Posterior cingulate gyrus (tissue), 11 donors: Measurements from ENCODE around the gene TRIM27.
"Not testable (repeated sequence)": the region's sequence is repeated elsewhere in the genome, so short reads cannot be mapped to it uniquely, and the experiment has no call there.

Experiments
- DNase-seq, 10 donors: peaks; one replicate each; pipeline versions ENCODE4 v3.0.0 to v3.0.0-alpha.2; 2020 to 2021; ENCODE audit warnings: mixed read lengths in 3 of 10
- intact Hi-C: fragments of 100-400 bp; cut with DNase I; formaldehyde crosslinking; loops from one replicate; pipeline ENCODE4 v1.15.1; 2023

Gene TRIM27

GRCh38 chr6:28867086-28867409, 56.7 kb downstream of the TRIM27 start:
- intact Hi-C loops = no loop called here
- no peak for DNase-seq

- intact Hi-C loops = not testable (repeated sequence)
- DNase-seq = peak; percentile 32 to 93 (median 58)
Measured at GRCh38 chr6:28866205-28867085, 57.3 kb downstream of the TRIM27 start.

DNA sequence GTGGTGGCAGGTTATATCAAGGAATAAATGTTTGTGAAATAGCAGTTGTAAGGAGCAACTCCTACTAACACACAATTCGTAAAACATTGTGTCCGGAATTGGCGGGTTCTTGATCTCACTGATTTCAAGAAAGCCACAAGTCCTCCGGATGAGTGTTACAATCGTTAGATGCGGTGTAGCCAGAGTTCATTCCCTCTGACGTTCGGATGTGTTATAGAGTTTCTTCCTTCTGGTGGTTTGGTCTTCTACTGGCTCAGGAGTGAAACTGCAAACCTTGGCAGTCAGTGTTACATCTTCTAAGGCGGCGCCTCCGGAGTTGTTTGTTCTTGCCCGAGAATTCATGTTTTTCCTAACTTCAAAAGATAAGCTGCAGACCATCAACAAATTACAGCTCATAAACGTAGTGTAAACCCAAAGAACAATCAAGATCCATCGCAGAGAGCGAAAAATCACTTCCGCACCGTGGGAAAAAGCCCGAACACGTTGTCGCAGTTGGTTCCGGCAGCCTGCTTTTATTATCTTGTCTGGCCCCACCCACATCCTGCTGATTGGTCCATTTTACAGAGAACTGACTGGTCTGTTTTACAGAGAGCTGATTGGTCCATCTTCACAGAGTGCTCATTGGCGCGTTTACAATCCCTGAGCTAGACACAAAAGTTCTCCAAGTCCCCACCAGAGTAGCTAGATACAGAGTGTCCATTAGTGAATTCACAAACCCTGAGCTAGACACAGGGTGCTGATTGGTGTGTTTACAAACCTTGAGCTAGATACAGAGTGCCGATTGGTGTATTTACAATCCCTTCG, 58.2 kb downstream of the TRIM27 start:
- DNase-seq = no peak

DNA sequence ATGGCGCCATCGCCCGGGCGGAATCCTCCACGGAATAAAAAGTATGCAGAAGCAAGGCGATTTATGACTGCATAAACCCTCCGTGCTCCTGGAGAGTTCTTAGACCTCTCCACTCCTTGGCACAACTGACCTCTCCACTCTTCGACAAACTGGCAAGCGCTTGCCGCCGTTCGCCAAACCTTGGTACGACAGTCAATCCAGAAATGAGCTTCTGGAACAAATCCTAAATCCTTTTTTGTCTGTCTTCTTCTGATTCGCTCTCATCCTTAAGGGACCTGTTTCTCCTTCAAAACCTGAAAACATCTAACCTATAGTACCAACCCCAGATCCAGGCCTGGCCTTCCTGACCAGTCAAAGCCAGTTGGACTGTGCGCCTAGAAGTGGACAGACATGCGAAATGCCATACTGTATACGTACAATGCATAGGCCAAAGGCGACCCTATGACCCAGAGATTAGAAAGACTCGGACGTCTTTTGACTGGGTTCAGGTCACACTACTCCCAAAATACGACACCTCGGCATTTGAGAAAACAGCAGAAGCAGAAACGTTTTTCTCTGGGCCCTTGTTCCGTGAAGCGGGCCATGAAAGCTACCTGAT, 59.4 kb downstream of the TRIM27 start:
- DNase-seq = no peak
- intact Hi-C loops = loop anchor here (1.0 to 5.0 kb wide), 3 partner anchors 25 to 80 kb away; no protein-coding TSS in a partner anchor

More for the DNA sequence above, 58.2 kb downstream of the TRIM27 start:
- intact Hi-C loops = loop anchor here (2.0 kb wide), 1 partner anchor 79 kb away; no protein-coding TSS in a partner anchor

- peak; percentile 63 to 96 (median 80) for DNase-seq
- intact Hi-C loops = loop anchor here (1.0 to 5.0 kb wide), 4 partner anchors 24 to 119 kb away; no protein-coding TSS in a partner anchor
Measured at GRCh38 chr6:28863604-28864325, 60.0 kb downstream of the TRIM27 start.

DNA sequence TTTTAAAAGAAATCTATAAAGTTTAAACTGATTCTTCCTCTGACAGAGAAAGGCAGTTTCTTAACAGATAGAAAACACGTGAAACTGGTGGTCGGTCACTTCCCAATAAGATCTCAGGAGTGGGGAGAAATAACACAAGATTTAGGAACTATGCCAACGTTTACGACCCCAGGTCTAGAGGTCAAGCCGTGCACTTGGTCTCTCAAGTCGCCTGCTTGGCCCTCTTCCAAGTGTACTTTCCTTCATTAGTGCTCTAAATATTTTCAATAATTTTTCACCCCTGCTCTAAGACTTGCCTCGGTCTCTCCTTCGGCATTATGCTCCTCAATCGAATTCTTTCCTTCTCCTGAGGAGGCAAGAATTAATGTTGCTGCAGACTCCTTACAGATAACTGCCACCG, 61.7 kb downstream of the TRIM27 start:
- DNase-seq = no peak

GRCh38 chr6:28861339-28861738, 62.4 kb downstream of the TRIM27 start:
- intact Hi-C loops = loop anchor here (5.0 kb wide), 1 partner anchor 36 kb away; no protein-coding TSS in a partner anchor
- DNase-seq = peak in 1 of 10 donors; percentile 85

More for the DNA sequence above, 61.7 kb downstream of the TRIM27 start:
- intact Hi-C loops = loop anchor here (5.0 kb wide), 1 partner anchor 35 kb away; no protein-coding TSS in a partner anchor

- intact Hi-C loops = loop anchor here (5.0 kb wide), 1 partner anchor 37 kb away; no protein-coding TSS in a partner anchor
- DNase-seq = no peak
Measured at GRCh38 chr6:28860581-28860980, 63.2 kb downstream of the TRIM27 start.

DNA sequence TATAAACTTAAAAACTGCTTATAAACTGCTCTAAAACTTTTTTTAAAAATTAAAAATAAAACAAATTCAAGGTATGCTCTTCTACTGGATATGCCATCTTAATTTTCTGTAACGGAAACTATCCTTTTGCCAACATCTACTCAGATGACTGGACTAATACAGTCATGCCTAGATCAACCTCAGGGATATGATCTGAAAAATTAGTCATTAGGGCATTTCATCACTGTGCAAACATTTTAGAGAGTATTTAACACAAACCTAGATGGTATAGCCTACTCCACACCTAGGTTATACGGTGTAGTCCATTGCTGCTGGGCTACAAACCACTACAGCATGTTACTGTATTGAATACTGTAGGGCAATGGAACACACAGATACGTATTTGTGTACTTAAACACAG, 64.8 kb downstream of the TRIM27 start:
- no peak for DNase-seq
- intact Hi-C loops = no loop called here

DNA sequence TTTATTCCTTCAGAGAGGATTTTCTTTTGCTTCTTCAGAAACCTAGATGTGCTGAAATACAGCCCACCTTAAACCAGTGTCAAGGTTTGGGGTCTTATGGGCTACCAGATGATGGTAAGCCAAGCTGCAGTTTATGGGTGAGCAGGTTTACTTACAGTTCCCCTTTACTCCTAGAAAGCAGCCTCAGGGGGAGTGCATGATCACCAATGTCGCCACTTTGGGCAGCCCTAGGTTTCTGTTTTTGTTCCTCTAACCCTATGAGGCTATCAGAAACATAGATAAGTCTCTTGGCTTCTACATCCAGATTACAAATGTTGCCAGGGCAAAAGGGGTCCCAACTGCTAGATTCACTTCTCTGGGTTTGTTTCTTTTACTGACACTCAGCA, 67.2 kb downstream of the TRIM27 start:
- intact Hi-C loops = no loop called here
- DNase-seq = no peak

DNA sequence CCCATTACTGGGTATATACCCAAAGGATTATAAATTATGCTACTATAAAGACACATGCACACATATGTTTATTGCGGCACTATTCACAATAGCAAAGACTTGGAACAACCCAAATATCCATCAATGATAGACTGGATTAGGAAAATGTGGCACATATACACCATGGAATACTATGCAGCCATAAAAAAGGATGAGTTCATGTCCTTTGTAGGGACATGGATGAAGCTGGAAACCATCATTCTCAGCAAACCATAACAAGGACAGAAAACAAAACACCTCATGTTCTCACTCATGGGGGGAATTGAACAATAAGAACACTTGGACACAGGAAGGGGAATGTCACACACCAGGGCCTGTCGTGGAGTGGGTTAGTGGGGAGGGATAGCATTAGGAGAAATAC, 69.4 kb downstream of the TRIM27 start:
- intact Hi-C loops, DNase-seq: not testable (repeated sequence)
